GM10266 (cell line): ENCODE measurements around the gene GPATCH8.

Experiments
- DNase-seq: peaks from one replicate; pipeline ENCODE4 v3.0.0; 2012; ENCODE audit errors: extremely low spot score
- CTCF ChIP-seq: IDR thresholded peaks from 2 replicates; pipeline ENCODE4 v1.5.1; 2012; ENCODE audit warnings: mild to moderate bottlenecking, low read depth; ENCODE audit not compliant: control insufficient read depth, insufficient read depth; ENCODE audit errors: missing control alignments

GPATCH8 gene

GRCh38 chr17:44467108-44467507 is 36.1 kb downstream of the GPATCH8 start:
- no peak for TF ChIP-seq CTCF
- DNase-seq, result no peak

DNA sequence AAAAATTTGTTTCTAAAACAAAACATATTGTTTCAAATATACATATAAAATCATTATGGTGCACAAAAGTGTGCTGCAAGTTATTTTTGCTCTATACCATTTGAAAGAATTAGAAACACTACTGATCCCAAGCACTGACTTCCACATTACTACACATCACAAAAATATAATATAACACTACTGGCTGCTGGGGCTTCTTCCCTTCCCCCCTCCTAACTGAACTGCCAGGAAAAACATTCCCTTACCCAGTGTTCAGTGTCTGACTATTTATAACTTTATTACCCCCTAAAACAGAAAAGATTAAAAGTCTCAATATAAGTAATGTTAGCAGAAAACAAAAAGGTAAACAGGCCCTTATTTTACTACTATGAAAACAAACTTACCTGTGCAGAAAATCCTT is 36.9 kb downstream of the GPATCH8 start:
- no peak for TF ChIP-seq CTCF

DNA sequence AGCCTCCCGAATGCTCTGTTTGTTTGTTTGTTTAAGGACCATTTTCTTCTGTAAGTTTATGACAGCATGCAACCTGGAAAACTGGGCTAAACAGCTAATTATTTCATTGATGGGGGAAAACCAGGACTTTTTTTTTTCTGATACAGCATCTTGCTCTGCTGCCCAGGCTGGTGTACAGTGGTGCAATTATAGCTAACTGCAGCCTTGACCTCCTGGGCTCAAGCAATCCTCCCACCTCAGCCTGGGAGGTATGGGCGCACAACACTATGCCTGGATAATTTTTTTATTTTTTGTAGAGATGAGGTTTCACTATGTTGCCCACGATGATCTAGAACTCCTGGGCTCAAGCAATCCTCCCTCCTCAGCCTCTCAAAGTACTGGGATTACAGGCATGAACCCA is 37.3 kb downstream of the GPATCH8 start:
- no peak for TF ChIP-seq CTCF
- no peak for DNase-seq

More for the DNA sequence above, 36.9 kb downstream of the GPATCH8 start:
- DNase-seq, result no peak

DNA sequence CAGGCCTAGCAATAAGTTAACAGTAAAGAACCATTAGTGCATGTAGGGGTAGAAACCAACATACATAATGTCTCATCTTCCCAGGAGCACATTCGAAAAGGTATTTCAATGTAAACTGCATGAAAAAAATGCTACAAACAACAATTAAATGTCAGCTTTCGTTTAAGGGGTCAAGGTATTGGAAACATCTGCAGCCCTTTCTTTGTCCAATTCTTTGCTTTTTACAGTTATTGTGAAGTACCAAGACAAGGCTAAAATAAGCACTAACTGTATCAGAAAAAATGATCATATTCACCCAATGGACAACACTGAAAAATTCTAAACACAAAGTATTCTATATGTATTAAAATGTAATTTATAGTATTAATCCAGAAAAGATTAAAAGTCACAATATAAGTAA is 37.9 kb downstream of the GPATCH8 start:
- no peak for DNase-seq
- no peak for TF ChIP-seq CTCF

DNA sequence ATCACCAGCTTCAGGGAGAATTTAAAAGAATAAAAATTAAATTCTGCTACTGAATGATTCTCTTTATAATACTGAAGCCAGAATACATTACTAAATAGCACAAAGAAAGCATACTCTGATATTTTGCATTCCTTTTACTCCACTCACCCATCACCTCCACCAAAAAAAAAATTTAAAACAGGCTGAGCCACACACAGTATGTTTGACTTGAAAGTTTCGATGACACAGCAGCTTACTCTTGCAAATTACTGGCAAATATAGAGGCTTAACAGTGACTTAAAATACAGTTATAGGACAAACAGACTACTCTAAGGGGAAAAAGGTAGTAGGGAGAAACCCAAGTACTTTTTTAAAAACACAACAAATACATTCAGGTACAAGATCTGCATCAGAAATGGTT is 39.2 kb downstream of the GPATCH8 start:
- no peak for DNase-seq
- no peak for TF ChIP-seq CTCF

GRCh38 chr17:44451832-44452231 is 51.4 kb downstream of the GPATCH8 start:
- no peak for DNase-seq
- TF ChIP-seq CTCF, result no peak

DNA sequence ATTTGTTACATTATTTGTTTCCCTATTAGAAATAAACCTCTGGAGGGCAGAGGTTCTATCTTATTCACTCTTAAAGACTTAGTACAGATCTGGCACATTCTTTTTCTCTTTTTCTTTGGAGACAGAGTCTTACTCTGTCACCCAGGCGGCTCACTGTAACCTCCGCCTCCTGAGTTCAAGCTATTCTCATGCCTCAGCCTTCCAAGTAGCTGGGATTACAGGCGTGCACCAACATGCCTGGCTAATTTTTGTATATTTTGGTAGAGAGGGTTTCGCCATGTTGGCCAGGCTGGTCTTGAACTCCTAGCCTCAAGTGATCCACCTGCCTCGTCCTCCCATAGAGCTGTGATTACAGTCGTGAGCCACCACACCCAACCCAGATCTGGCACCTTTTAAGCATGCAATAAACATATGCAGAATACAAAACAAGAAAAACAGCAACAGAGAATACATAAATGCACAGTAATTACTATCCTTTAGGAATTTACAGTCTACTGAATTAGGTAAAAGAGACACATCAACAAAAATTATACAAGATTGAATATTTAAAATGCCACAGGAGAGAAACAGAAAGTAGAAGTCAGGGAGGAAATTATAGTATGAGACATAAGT is 52.1 kb downstream of the GPATCH8 start:
- TF ChIP-seq CTCF, result no peak
- DNase-seq, result no peak
